Large intestine (tissue), 3 donors: Measurements from ENCODE around the gene FAM3B. TPM values are rescaled to one million over a fixed set of nuclear protein-coding genes. Genes with fewer than 3 reads are reported as not detected.

ENCODE experiments used
- DNase-seq, 2 donors: peaks; one replicate each; pipeline versions ENCODE4 v3.0.0 to v3.0.0-alpha.2; 2013
- H3K27ac ChIP-seq: one replicate; pipeline ENCODE4 v1.5.1; 2013; ENCODE audit warnings: low read length
- H3K27me3 ChIP-seq: 2 replicates; pipeline ENCODE4 v1.6.1; 2013; ENCODE audit warnings: low read length; ENCODE audit not compliant: control insufficient read depth, insufficient read depth
- H3K36me3 ChIP-seq: 2 replicates; pipeline ENCODE4 v1.6.1; 2013; ENCODE audit warnings: low read length; ENCODE audit not compliant: control insufficient read depth, insufficient read depth
- H3K4me1 ChIP-seq: one replicate; pipeline ENCODE4 v1.6.1; 2013; ENCODE audit warnings: low read length; ENCODE audit not compliant: control insufficient read depth, insufficient read depth
- H3K4me3 ChIP-seq: one replicate; pipeline ENCODE4 v1.5.1; 2013; ENCODE audit warnings: low read length
- H3K9me3 ChIP-seq: one replicate; pipeline ENCODE4 v1.6.1; 2013; ENCODE audit warnings: mild to moderate bottlenecking, low read depth, low read length, moderate library complexity; ENCODE audit not compliant: control insufficient read depth
- WGBS: methylation state at CpG from one replicate; pipeline ENCODE4 v1.1.5; 2013; ENCODE audit warnings: low lambda C conversion rate; ENCODE audit not compliant: insufficient coverage; 5-methylcytosine and 5-hydroxymethylcytosine counted together
- polyA plus RNA-seq: library from polyadenylated mRNA; unstranded; fragments of 120-200 nt; gene quantifications from one replicate; pipeline ENCODE4 v1.2.1, GENCODE V29; 2013

FAM3B gene
- polyA plus RNA-seq, 1 donor, result 7.4 TPM

- Histone ChIP-seq H3K27me3 (no peaks in the 10 kb centered on the region), H3K27ac (no peak overlapping the region), H3K4me1 (peaks cover 8% of the 10 kb centered on the region), H3K36me3 (no peaks in the 10 kb centered on the region), H3K9me3 (no peaks in the 10 kb centered on the region), H3K4me3 (no peak overlapping the region)
- 93% methylated on average over 6 of the region's 16 CpGs for WGBS
- no peak for DNase-seq
Observed at GRCh38 chr21:41328660-41329607, 12.3 kb downstream of the FAM3B start.

- no peak for DNase-seq
Observed at GRCh38 chr21:41333752-41334151, 17.2 kb downstream of the FAM3B start.

GRCh38 chr21:41337515-41337914 lies 20.9 kb downstream of the FAM3B start:
- no CpG with 5 or more reads among the region's 3 CpGs for WGBS
- peaks cover 3% of the 10 kb centered on the region for H3K9me3 ChIP-seq
- H3K27me3 ChIP-seq, result no peaks in the 10 kb centered on the region
- DNase-seq, result no peak
- H3K27ac ChIP-seq, result no peak overlapping the region
- H3K4me3 ChIP-seq, result no peak overlapping the region
- H3K36me3 ChIP-seq, result no peaks in the 10 kb centered on the region
- no peaks in the 10 kb centered on the region for H3K4me1 ChIP-seq

More at GRCh38 chr21:41333752-41334151, 17.2 kb downstream of the FAM3B start:
- peaks cover 3% of the 10 kb centered on the region for H3K9me3 ChIP-seq
- H3K4me3 ChIP-seq, result no peak overlapping the region
- no peaks in the 10 kb centered on the region for H3K36me3 ChIP-seq
- H3K27ac ChIP-seq, result no peak overlapping the region
- H3K4me1 ChIP-seq, result no peaks in the 10 kb centered on the region
- 88% methylated on average over 1 of the region's 1 CpG for WGBS
- H3K27me3 ChIP-seq, result no peaks in the 10 kb centered on the region

GRCh38 chr21:41338455-41338854 lies 21.9 kb downstream of the FAM3B start:
- Histone ChIP-seq H3K4me3 (no peak overlapping the region), H3K27me3 (no peaks in the 10 kb centered on the region), H3K4me1 (no peaks in the 10 kb centered on the region), H3K36me3 (no peaks in the 10 kb centered on the region), H3K27ac (no peak overlapping the region), H3K9me3 (peaks cover 3% of the 10 kb centered on the region)
- 100% methylated on average over 1 of the region's 8 CpGs for WGBS
- DNase-seq, result no peak

GRCh38 chr21:41342035-41342434 lies 25.4 kb downstream of the FAM3B start:
- Histone ChIP-seq H3K9me3 (no peaks in the 10 kb centered on the region), H3K36me3 (no peaks in the 10 kb centered on the region), H3K4me1 (no peaks in the 10 kb centered on the region), H3K27me3 (no peaks in the 10 kb centered on the region), H3K27ac (no peak overlapping the region), H3K4me3 (no peak overlapping the region)
- DNase-seq, result no peak
- WGBS, result 94% methylated on average over 4 of the region's 4 CpGs

- Histone ChIP-seq H3K4me1 (no peaks in the 10 kb centered on the region), H3K27me3 (no peaks in the 10 kb centered on the region), H3K4me3 (no peak overlapping the region), H3K27ac (no peak overlapping the region), H3K36me3 (no peaks in the 10 kb centered on the region), H3K9me3 (no peaks in the 10 kb centered on the region)
- no CpG with 5 or more reads among the region's 9 CpGs for WGBS
- no peak for DNase-seq
Observed at GRCh38 chr21:41344146-41344545, 27.5 kb downstream of the FAM3B start.

GRCh38 chr21:41345356-41345755 lies 28.8 kb downstream of the FAM3B start:
- Histone ChIP-seq H3K9me3 (no peaks in the 10 kb centered on the region), H3K36me3 (no peaks in the 10 kb centered on the region), H3K27me3 (no peaks in the 10 kb centered on the region), H3K4me3 (no peak overlapping the region), H3K4me1 (no peaks in the 10 kb centered on the region), H3K27ac (no peak overlapping the region)
- DNase-seq, result no peak
- 100% methylated on average over 1 of the region's 4 CpGs for WGBS

GRCh38 chr21:41345934-41346685 lies 29.5 kb downstream of the FAM3B start:
- H3K9me3 ChIP-seq, result no peaks in the 10 kb centered on the region
- no CpG with 5 or more reads among the region's 13 CpGs for WGBS
- no peaks in the 10 kb centered on the region for H3K36me3 ChIP-seq
- H3K4me1 ChIP-seq, result no peaks in the 10 kb centered on the region
- no peaks in the 10 kb centered on the region for H3K27me3 ChIP-seq
- H3K27ac ChIP-seq, result no peak overlapping the region
- H3K4me3 ChIP-seq, result no peak overlapping the region
- DNase-seq, result no peak

- no peaks in the 10 kb centered on the region for H3K27me3 ChIP-seq
- H3K27ac ChIP-seq, result no peak overlapping the region
- WGBS, result no CpG with 5 or more reads among the region's 8 CpGs
- DNase-seq, result no peak
- no peaks in the 10 kb centered on the region for H3K36me3 ChIP-seq
- H3K4me1 ChIP-seq, result no peaks in the 10 kb centered on the region
- no peaks in the 10 kb centered on the region for H3K9me3 ChIP-seq
- no peak overlapping the region for H3K4me3 ChIP-seq
Observed at GRCh38 chr21:41346758-41347157, 30.2 kb downstream of the FAM3B start.

GRCh38 chr21:41348434-41348833 lies 31.8 kb downstream of the FAM3B start:
- DNase-seq, result no peak
- Histone ChIP-seq H3K4me1 (no peaks in the 10 kb centered on the region), H3K9me3 (no peaks in the 10 kb centered on the region), H3K27me3 (no peaks in the 10 kb centered on the region), H3K36me3 (no peaks in the 10 kb centered on the region), H3K27ac (no peak overlapping the region), H3K4me3 (no peak overlapping the region)
- no CpG with 5 or more reads among the region's 6 CpGs for WGBS
